Activated CD4-positive, alpha-beta memory T cell treated with anti-CD3 and anti-CD28 coated beads, Interleukin-2, amount 10 ng/mL, durations not matched to agents 7 days and 5 days (primary cell): ENCODE measurements around the gene MMP28. TPM values are rescaled to one million over a fixed set of nuclear protein-coding genes. Genes with fewer than 3 reads are reported as not detected.
"Not testable (repeated sequence)": the region's sequence is repeated elsewhere in the genome, so short reads cannot be mapped to it uniquely, and the experiment has no call there.

Experiments used
- CTCF ChIA-PET: fragments of 350-600 bp; sonication (Branson Sonifier 250); formaldehyde crosslinking; loops from one replicate; lab custom pipeline; 2021; ENCODE audit warnings: antibody characterized with exemption, inconsistent platforms; lab: Charles Lee
- POLR2A ChIA-PET: fragments of 350-600 bp; sonication (Branson Sonifier 250); formaldehyde crosslinking; loops from one replicate; lab custom pipeline; 2021; ENCODE audit warnings: antibody characterized with exemption; lab: Charles Lee
- DNase-seq: peaks from one replicate; pipeline ENCODE4 v3.0.0-alpha.2; 2020
- H3K27ac Mint-ChIP-seq: one replicate; pipeline ENCODE4 v1.8.0; 2021; ENCODE audit warnings: mild to moderate bottlenecking, mixed read lengths
- H3K27me3 Mint-ChIP-seq: one replicate; pipeline ENCODE4 v1.8.0; 2021; ENCODE audit warnings: mixed read lengths
- H3K36me3 Mint-ChIP-seq: one replicate; pipeline ENCODE4 v1.8.0; 2021; ENCODE audit warnings: low read depth, mixed read lengths
- H3K4me1 Mint-ChIP-seq: one replicate; pipeline ENCODE4 v1.8.0; 2021; ENCODE audit warnings: mixed read lengths
- H3K4me3 Mint-ChIP-seq: one replicate; pipeline ENCODE4 v1.8.0; 2021; ENCODE audit warnings: mild to moderate bottlenecking, mixed read lengths
- H3K9me3 Mint-ChIP-seq: one replicate; pipeline ENCODE4 v1.8.0; 2021; ENCODE audit warnings: mixed read lengths
- total RNA-seq, 2 experiments: library from RNA; stranded (reverse); gene quantifications; one replicate each; pipeline ENCODE4 v1.2.3, GENCODE V29; 2021

Gene MMP28
- total RNA-seq, 2 experiments from 2014 or later = not detected

GRCh38 chr17:35763767-35764122 lies 31.7 kb downstream of the MMP28 start:
- H3K27me3 Mint-ChIP-seq = peaks cover 4% of the 10 kb centered on the region
- ChIA-PET CTCF (interaction anchor here (0.6 to 12.7 kb wide), 53 partner anchors 9 to 795 kb away, joined by 3 to 286 read pairs (median 5); partner anchors contain the start of genes CCL5, GAS2L2, MMP28 and RDM1), POLR2A (interaction anchor here (0.8 to 7.6 kb wide), 6 partner anchors 21 to 175 kb away, joined by 3 to 89 read pairs (median 4); partner anchors contain the start of genes MMP28 and TAF15)
- peak overlapping the region; percentile 82 for H3K4me3 Mint-ChIP-seq
- DNase-seq = no peak
- H3K4me1 Mint-ChIP-seq = peaks cover 9% of the 10 kb centered on the region
- no peaks in the 10 kb centered on the region for H3K9me3 Mint-ChIP-seq
- H3K27ac Mint-ChIP-seq = no peak overlapping the region
- H3K36me3 Mint-ChIP-seq = no peaks in the 10 kb centered on the region

- no peak for DNase-seq
- H3K36me3 Mint-ChIP-seq = no peaks in the 10 kb centered on the region
- ChIA-PET CTCF (interaction anchor here (1.1 to 12.7 kb wide), 3 partner anchors 14 to 98 kb away, joined by 3 to 286 read pairs (median 4); partner anchors contain the start of gene TAF15), POLR2A (no interaction called here)
- no peak overlapping the region for H3K27ac Mint-ChIP-seq
- no peak overlapping the region for H3K4me3 Mint-ChIP-seq
- no peaks in the 10 kb centered on the region for H3K9me3 Mint-ChIP-seq
- peaks cover 4% of the 10 kb centered on the region for H3K27me3 Mint-ChIP-seq
- H3K4me1 Mint-ChIP-seq = peaks cover 9% of the 10 kb centered on the region
Observed at GRCh38 chr17:35761601-35762000, 33.8 kb downstream of the MMP28 start.

- H3K4me1 Mint-ChIP-seq = peaks cover 9% of the 10 kb centered on the region
- no peak within 1 kb of the TSS for H3K27ac Mint-ChIP-seq
- H3K4me3 Mint-ChIP-seq = no peak within 1 kb of the TSS
- ChIA-PET CTCF (interaction anchor here (12.7 kb wide), 1 partner anchor 47 kb away, joined by 286 read pairs; the partner anchor contains the start of gene TAF15), POLR2A (interaction anchor here (1.4 kb wide), 1 partner anchor 50 kb away, joined by 3 read pairs; no protein-coding TSS in a partner anchor)
- H3K36me3 Mint-ChIP-seq = no peaks in the 10 kb centered on the region
- DNase-seq = no peak
- H3K27me3 Mint-ChIP-seq = peaks cover 4% of the 10 kb centered on the region
- H3K9me3 Mint-ChIP-seq = no peaks in the 10 kb centered on the region
Observed at GRCh38 chr17:35760587-35760986, 34.9 kb downstream of the MMP28 start, which contains the start of gene C17orf50. Gene C17orf50 (plus strand): TSS chr17:35760887. CDS start chr17:35760942, 55 bp downstream.

GRCh38 chr17:35757243-35757642 lies 38.2 kb downstream of the MMP28 start:
- Mint-ChIP-seq H3K36me3 (no peaks in the 10 kb centered on the region), H3K4me1 (no peaks in the 10 kb centered on the region), H3K4me3 (no peak overlapping the region), H3K27me3 (peaks cover 14% of the 10 kb centered on the region), H3K9me3 (no peaks in the 10 kb centered on the region), H3K27ac (no peak overlapping the region)
- POLR2A ChIA-PET = interaction anchor here (1.2 to 3.5 kb wide), 2 partner anchors 10 to 51 kb away, joined by 3 to 12 read pairs; partner anchors contain the start of gene TAF15
- CTCF ChIA-PET = interaction anchor here (0.8 to 1.8 kb wide), 5 partner anchors 10 to 52 kb away, joined by 3 to 9 read pairs (median 3); partner anchors contain the start of gene TAF15
- DNase-seq = no peak

- POLR2A ChIA-PET = interaction anchor here (0.9 kb wide), 1 partner anchor 58 kb away, joined by 3 read pairs; no protein-coding TSS in a partner anchor
Observed at GRCh38 chr17:35752945-35753764, 42.3 kb downstream of the MMP28 start, which contains the start of gene GAS2L2. Gene GAS2L2 (minus strand): TSS chr17:35753239. CDS start chr17:35752850, 389 bp downstream.

GRCh38 chr17:35752471-35752870 lies 43.0 kb downstream of the MMP28 start:
- ChIA-PET CTCF (interaction anchor here (4.4 kb wide), 1 partner anchor 12 kb away, joined by 18 read pairs; no protein-coding TSS in a partner anchor), POLR2A (interaction anchor here (0.9 kb wide), 1 partner anchor 59 kb away, joined by 3 read pairs; no protein-coding TSS in a partner anchor)
- no peak for DNase-seq
- no peak overlapping the region for H3K27ac Mint-ChIP-seq
- H3K4me1 Mint-ChIP-seq = peaks cover 10% of the 10 kb centered on the region
- peaks cover 40% of the 10 kb centered on the region for H3K27me3 Mint-ChIP-seq
- H3K9me3 Mint-ChIP-seq = no peaks in the 10 kb centered on the region
- no peak overlapping the region for H3K4me3 Mint-ChIP-seq
- no peaks in the 10 kb centered on the region for H3K36me3 Mint-ChIP-seq

More at GRCh38 chr17:35752945-35753764, 42.3 kb downstream of the MMP28 start, which contains the start of gene GAS2L2:
- CTCF ChIA-PET = interaction anchor here (4.4 kb wide), 1 partner anchor 11 kb away, joined by 18 read pairs; no protein-coding TSS in a partner anchor
- H3K27me3 Mint-ChIP-seq = peaks cover 40% of the 10 kb centered on the region
- peaks cover 10% of the 10 kb centered on the region for H3K4me1 Mint-ChIP-seq
- H3K9me3 Mint-ChIP-seq = no peaks in the 10 kb centered on the region
- no peak within 1 kb of the TSS for H3K27ac Mint-ChIP-seq
- DNase-seq = no peak
- no peaks in the 10 kb centered on the region for H3K36me3 Mint-ChIP-seq
- no peak within 1 kb of the TSS for H3K4me3 Mint-ChIP-seq

- H3K4me3 Mint-ChIP-seq, DNase-seq, POLR2A ChIA-PET, H3K9me3 Mint-ChIP-seq, H3K36me3 Mint-ChIP-seq, H3K27ac Mint-ChIP-seq: not testable (repeated sequence)
- peaks cover 40% of the 10 kb centered on the region for H3K27me3 Mint-ChIP-seq
- CTCF ChIA-PET = interaction anchor here (1.3 to 1.4 kb wide), 2 partner anchors 13 to 138 kb away, joined by 3 to 4 read pairs; no protein-coding TSS in a partner anchor
- H3K4me1 Mint-ChIP-seq = peaks cover 10% of the 10 kb centered on the region
Observed at GRCh38 chr17:35751541-35751940, 43.9 kb downstream of the MMP28 start.

- Mint-ChIP-seq H3K4me3 (peak overlapping the region; percentile 43), H3K9me3 (no peaks in the 10 kb centered on the region), H3K4me1 (peaks cover 10% of the 10 kb centered on the region), H3K36me3 (no peaks in the 10 kb centered on the region), H3K27ac (no peak overlapping the region), H3K27me3 (peaks cover 40% of the 10 kb centered on the region)
- no peak for DNase-seq
- ChIA-PET POLR2A (no interaction called here), CTCF (interaction anchor here (1.3 to 2.6 kb wide), 3 partner anchors 13 to 137 kb away, joined by 3 to 13 read pairs (median 4); no protein-coding TSS in a partner anchor)
Observed at GRCh38 chr17:35750526-35751395, 44.7 kb downstream of the MMP28 start.

GRCh38 chr17:35749560-35750412 lies 45.7 kb downstream of the MMP28 start:
- no peak overlapping the region for H3K27ac Mint-ChIP-seq

GRCh38 chr17:35748979-35749378 lies 46.5 kb downstream of the MMP28 start:
- DNase-seq = no peak
- Mint-ChIP-seq H3K27ac (no peak overlapping the region), H3K4me1 (peaks cover 10% of the 10 kb centered on the region), H3K9me3 (no peaks in the 10 kb centered on the region), H3K36me3 (no peaks in the 10 kb centered on the region), H3K4me3 (no peak overlapping the region), H3K27me3 (peaks cover 41% of the 10 kb centered on the region)
- ChIA-PET CTCF (interaction anchor here (1.3 to 2.6 kb wide), 4 partner anchors 15 to 137 kb away, joined by 4 to 16 read pairs (median 10); partner anchors contain the start of gene TAF15), POLR2A (interaction anchor here (1.2 kb wide), 1 partner anchor 208 kb away, joined by 3 read pairs; no protein-coding TSS in a partner anchor)

More at GRCh38 chr17:35749560-35750412, 45.7 kb downstream of the MMP28 start:
- H3K9me3 Mint-ChIP-seq = no peaks in the 10 kb centered on the region
- ChIA-PET CTCF (interaction anchor here (1.3 to 2.6 kb wide), 3 partner anchors 14 to 136 kb away, joined by 4 to 13 read pairs (median 7); partner anchors contain the start of gene TAF15), POLR2A (interaction anchor here (1.2 kb wide), 1 partner anchor 209 kb away, joined by 3 read pairs; no protein-coding TSS in a partner anchor)
- peaks cover 10% of the 10 kb centered on the region for H3K4me1 Mint-ChIP-seq
- H3K27me3 Mint-ChIP-seq = peaks cover 40% of the 10 kb centered on the region
- H3K36me3 Mint-ChIP-seq = no peaks in the 10 kb centered on the region
- no peak for DNase-seq
- H3K4me3 Mint-ChIP-seq = no peak overlapping the region

GRCh38 chr17:35748341-35748841 lies 47.0 kb downstream of the MMP28 start:
- Mint-ChIP-seq H3K9me3 (no peaks in the 10 kb centered on the region), H3K27ac (no peak overlapping the region), H3K27me3 (peaks cover 42% of the 10 kb centered on the region), H3K4me1 (peaks cover 10% of the 10 kb centered on the region), H3K36me3 (no peaks in the 10 kb centered on the region), H3K4me3 (no peak overlapping the region)
- ChIA-PET POLR2A (interaction anchor here (1.4 kb wide), 1 partner anchor 9 kb away, joined by 3 read pairs; no protein-coding TSS in a partner anchor), CTCF (interaction anchor here (0.9 to 2.6 kb wide), 9 partner anchors 9 to 608 kb away, joined by 3 to 16 read pairs (median 7); no protein-coding TSS in a partner anchor)
- no peak for DNase-seq
